Measurements from ENCODE around the gene ITPRIPL2.
A peak's percentile ranks its signal among the peaks of the same experiment; 100 is the strongest.

Gene ITPRIPL2

DNA sequence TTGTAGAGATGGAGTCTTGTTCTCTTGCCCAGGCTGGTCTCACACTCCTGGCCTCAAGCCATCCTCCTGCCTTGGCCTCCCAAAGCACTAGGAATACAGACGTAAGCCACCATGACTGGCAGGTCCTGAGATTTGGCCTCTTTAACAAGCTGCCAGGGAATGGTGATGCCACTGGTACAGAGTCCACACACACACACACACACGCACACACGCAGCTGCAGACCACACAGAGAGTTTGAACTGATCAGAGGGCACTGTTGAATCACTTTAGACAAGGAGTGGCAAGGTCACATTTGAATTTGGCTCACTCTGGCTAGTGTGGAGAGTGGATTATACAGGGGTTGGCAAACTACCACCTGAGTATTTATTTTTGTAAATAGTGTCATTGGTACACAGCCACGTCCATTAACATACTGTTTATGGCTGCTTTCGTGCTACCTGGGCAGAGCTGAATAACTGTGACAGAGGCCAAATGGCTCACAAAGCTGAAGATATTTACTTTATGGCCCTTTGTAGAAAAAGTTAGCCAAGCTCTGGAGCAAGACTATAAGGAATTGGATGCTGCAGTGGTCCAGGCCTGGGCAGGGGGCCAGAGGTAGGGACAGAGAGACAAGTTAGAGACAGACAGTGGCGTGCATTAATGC lies 9.9 kb downstream of the ITPRIPL2 start:
- no peak for DNase-seq

GRCh38 chr16:19126300-19126699 lies 12.5 kb downstream of the ITPRIPL2 start:
- no peak for DNase-seq

DNA sequence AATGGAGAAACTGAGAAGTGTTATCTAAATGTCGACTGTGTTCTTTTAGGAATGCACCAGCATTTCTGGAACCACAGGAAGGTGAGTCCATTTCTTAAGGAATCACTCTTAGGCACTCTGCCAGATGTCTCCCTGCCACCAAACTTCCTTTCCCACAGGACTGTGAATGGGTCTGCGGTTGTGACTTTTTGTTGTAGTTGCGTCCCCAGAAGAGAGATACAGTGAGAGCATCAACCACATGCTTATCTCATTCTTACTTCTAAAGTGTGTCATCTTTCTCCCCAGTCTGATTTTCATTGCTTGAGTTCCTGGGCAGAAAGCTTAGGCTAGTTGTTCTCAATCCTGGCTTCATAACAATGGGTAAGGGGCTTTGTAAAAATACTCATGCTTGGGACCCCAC lies 13.4 kb downstream of the ITPRIPL2 start:
- no peak for DNase-seq

DNA sequence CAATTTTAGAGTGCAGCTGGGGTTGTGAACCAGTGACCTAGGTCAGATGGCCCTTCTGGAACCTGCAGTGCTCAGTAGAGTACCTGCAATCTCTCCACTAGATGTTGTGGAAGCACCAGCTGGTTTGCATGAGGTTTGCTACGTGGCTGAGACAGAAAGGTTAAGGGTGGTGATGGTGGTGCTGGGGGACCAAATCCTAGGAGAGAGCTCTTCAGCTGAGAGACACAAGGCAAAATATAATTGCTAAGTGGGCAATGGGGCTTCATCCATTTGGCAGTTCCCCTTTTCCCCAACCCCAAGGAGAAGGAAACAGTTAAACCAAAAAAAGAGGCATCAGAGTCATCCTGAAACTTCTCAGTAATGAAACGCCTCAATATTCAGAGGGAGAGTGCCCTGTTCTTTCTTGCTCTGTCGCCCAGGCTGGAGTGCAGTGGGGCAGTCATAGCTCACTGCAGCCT lies 13.9 kb downstream of the ITPRIPL2 start:
- DNase-seq: no peak

DNA sequence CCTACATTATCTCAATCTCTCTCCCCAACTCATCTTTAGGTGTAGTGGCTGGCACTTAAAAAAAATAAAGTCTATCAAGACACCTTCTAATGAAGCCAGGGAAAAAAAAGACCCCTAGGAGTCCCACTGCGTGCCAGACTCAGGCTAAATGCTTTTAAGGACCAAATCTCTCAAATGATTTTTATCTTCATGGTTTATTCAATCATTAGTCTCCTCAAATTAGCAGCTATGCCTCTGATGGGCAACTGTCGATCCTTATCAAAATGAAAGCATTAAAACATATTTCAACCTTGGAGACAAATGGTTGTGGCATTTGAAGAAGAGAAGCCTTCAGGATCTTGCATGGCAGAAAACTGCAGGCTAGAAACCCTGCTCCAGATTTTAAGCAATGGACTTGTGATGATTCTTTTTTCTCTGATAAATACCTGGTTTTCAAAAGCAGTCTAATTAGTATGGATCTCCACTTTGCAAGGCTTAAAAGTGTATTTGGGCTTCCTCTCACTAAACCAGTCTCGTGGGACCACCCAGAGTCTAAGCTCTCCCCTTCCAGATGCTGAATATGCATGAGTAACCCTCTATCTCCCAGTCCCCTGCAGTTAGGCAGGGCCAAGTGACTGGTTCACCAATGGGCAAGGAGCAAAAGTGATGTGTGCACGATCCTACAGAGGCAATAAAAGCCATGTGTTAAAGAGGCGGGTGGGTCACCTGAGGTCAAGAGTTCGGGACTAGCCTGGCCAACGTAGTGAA lies 14.9 kb downstream of the ITPRIPL2 start:
- DNase-seq: no peak

DNA sequence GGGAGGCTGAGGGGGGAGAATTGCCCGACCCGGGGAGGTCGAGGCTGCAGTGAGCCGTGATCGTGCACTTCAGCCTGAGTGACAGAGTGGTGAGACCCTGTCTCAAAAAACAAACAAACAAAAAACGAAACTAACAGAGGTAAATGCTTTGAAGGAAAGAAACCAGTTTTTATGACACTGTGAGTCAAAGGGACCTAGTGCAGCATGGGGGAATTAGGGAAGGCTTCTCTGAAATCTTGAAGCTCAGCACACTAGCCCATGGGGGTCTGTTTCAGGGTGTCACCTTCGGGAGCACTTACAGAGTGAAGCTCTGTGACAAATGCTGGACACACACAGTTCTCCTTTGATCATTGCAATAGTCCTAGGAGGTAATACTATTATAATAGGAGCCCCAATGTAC lies 16.6 kb downstream of the ITPRIPL2 start:
- DNase-seq: no peak

GRCh38 chr16:19130852-19131824 lies 17.4 kb downstream of the ITPRIPL2 start:
- peak; percentile 83 for DNase-seq

DNA sequence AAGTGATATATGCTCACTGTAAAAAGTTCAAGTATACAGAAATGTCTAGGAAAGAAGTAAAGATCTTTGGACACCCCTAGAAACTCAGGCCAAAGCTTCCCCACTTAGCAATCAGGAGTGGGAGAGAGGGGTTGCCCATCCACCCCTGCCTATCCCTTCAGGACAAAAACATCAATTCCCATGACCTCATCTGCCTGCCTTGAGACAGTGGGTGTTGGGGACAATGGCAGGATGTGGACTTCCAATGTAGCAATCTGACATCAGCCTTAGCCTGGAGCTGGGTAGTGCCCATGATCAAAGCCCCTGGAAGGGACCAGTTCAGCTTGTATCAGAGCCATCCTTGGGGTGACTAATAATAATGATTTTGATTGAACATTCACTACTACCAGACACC lies 18.1 kb downstream of the ITPRIPL2 start:
- DNase-seq: no peak

DNA sequence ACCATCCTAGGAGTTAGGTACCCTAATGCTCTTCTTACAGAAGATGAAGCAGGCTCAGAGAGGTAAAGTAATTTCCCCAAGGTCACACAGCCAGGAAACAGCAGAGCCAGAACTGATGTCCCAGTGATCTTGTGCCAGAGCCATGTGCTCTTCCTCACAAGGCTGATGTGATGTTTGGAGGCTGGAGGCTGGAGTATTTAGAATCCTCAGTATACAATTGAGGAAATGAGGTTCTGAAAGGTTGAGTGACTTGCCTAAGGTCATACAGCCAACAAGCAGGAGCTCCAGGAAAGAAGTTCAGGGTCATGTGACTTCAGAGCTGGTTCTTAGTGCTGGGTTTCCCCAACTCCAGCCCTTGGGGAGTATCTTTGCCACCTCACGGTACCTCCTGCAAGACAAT lies 18.5 kb downstream of the ITPRIPL2 start:
- no peak for DNase-seq

DNA sequence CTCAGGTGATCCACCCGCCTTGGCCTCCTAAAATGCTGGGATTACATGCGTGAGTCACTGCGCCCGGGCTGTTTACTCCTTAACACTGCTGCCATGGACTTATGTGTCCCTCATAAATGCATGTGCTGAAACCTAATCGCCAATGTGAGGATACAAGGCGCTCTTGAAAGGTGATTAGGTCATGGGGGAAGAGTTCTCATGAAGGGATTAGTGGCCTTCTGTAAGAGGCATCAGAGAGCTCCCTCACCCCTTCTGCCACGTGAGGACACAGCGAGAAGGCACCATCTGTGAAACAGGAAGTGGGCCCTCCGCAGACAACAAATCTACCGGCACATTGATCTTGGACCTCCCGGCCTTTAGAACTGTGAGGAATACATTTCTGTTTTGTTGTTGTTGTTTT lies 19.1 kb downstream of the ITPRIPL2 start:
- no peak for DNase-seq

- DNase-seq: no peak
Measured at GRCh38 chr16:19133600-19133999, 19.8 kb downstream of the ITPRIPL2 start.

DNA sequence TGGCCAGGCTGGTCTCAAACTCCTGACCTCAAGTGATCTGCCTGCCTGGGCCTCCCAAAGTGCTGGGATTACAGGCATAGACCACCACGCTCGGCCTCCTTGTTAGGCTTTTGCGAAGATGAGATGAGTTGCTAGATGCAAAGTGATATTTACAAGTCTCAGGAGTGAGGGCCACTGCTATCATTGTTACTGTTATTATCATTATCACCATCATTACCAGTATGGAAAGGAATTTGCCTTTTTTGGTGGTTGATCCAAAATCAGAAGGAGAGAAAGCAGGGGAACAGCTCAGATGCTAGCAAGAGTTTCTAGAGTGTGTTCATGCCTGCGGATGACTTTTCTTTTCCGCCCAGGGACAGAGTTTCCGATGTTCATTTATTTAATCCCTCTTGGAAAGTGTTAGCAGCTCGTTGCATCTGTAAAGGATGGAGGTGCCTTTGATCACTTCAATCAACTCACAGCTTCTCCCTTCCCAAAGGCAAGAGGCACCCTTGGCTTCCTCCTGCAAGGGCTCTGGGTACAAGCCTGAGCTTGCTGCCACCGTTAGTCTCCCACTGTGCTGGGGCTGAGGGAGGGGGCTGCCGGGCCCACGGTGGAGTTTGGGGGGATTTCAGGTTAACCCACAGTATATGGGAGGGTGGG lies 21.6 kb downstream of the ITPRIPL2 start:
- DNase-seq: no peak

GRCh38 chr16:19135896-19136438 lies 22.2 kb downstream of the ITPRIPL2 start:
- DNase-seq: peak; percentile 25

- DNase-seq: peak; percentile 43
Measured at GRCh38 chr16:19136549-19137196, 22.9 kb downstream of the ITPRIPL2 start.

DNA sequence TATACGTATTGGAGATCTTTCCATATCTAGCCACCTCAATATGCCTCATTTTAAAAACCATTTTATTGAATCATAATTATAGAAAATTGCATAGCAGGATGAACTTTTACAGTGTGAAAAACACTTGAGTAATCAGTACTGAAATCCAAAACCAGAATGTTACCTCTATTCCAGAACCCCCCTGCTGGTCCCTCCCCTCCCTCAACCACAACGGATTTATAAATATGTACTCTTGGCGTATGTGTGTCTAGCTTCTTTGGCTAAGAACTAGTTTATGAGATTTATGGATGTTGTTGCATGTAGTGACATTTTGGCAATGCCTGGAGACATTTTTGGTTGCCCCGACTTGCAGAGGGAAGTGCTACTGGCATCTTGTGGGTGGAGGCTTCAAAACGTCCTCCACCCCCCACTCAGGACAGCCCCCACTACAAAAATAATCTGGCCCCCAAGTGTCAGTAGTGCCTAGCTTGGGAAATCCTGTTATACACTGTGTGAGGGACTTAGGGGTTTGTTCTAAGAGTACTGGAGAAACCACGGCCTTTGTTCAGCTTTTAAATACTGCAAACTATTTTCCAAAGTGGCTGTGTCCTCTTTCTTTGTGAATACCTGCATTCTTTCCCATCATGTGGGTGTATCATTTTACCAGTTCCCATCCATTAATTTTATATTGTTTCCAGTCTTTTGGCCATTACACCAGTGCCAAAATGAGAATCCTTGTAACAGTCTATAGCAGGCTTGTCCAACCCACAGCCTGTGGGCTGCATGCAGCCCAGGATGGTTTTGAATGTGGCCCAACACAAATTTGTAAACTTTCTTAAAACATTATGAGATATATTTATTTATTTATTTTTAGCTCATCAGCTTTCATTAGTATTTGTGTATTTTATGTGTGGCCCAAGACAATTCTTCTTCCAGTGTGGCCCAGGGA lies 23.7 kb downstream of the ITPRIPL2 start:
- DNase-seq: peak; percentile 40

DNA sequence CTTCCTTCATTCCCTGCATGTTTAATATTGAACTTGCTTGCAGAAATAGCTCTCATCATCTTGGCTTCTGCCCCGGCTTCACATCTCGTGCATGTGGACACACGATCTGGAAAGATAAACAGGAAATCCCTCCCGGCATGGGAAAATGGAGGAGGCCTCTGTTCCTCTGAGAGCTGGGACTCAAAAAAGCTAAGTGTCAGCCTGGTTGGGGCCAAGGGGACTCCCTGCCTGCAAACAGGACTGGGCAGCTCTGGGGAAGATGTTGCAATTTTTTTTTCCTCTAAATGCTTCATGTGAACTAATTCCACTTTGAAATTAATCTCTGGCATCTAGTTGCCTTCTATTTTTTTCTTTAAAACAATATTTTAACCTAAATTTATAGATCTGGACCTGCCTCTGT lies 24.8 kb downstream of the ITPRIPL2 start:
- DNase-seq: peak; percentile 66

DNA sequence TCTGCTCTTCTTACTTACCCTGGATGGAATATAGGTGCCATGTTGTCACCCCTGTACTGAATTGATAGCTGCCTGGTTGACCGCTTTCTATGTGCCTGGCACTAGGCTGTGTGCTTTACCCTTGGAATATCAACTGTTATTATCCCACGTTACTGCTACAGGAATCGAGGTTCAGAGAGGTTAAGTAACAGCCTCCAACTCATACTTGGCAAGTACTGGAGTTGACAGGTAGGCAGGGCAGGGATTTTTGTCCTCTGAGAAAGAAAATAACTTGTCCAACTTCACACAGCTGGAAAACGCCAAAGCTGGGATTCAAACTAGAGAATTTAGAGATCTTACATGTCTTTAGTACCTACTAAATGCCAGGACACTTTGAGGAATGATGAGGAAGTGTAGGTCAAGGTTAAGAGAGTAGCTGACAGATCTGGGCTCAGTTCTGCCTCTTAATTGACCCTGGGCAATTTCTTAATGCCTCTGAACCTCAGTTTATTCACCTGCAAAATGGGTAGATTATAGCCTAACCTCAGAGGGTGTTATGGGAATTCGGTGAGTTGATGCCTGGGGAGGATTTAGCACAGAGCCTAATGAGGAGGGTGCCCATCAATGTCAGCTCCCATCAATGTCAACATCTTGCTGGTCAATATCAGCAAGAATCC lies 25.8 kb downstream of the ITPRIPL2 start:
- DNase-seq: no peak

DNA sequence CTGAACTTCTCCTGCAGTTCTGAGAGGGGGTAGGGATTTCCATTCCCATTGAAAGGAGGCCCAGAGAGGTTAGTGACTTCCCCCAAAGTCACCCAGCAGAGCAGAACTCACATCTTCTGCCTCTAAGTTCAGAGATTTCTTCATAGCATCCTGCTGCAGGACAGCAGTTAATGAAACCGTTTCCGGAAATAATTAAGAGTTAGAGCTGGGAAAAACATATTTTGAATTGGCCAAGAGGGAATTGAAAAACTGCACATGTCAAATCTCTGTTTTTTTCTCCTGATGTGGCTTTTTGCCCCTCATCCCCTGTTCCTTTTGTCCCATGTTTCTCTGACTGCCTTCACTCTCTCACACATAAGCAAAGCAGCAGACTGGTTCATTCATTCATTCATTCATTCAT lies 26.6 kb downstream of the ITPRIPL2 start:
- DNase-seq: no peak

GRCh38 chr16:19142939-19143598 lies 29.3 kb downstream of the ITPRIPL2 start:
- DNase-seq: no peak

DNA sequence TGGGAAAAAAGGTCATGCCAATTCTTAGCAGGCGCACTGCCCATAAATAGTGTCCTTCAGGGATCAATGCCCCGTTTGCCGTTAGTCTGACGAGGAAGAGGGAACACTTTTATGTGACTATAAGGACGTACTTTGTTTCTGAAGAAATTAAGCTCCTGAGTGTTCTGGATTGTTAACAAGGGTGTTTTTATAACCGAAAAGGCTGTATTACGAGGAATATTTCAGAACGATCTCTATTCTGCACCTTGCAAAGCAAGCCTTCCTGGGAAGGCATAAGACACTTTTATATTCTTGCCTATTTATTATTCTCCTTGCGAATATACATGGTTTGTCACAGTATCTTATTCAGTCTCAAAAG lies 29.8 kb downstream of the ITPRIPL2 start:
- no peak for DNase-seq

Measured in fibroblast of skin of right biceps (primary cell).